Dermis blood vessel endothelial cell (primary cell): ENCODE results near the gene HBG2. TPM values are rescaled to one million over a fixed set of nuclear protein-coding genes. Genes with fewer than 3 reads are reported as not detected.
"Not testable (repeated sequence)": the region's sequence is repeated elsewhere in the genome, so short reads cannot be mapped to it uniquely, and the experiment has no call there.

ENCODE experiments used
- DNase-seq: peaks from one replicate; pipeline ENCODE4 v3.0.0; 2010
- total RNA-seq: library from RNA; depleted of rRNA; stranded (reverse); fragments of >200 nt; gene quantifications from 2 replicates; pipeline ENCODE4 v1.2.3, GENCODE V29; 2014

The HBG2 gene
- not detected in 2 replicates for total RNA-seq

DNA sequence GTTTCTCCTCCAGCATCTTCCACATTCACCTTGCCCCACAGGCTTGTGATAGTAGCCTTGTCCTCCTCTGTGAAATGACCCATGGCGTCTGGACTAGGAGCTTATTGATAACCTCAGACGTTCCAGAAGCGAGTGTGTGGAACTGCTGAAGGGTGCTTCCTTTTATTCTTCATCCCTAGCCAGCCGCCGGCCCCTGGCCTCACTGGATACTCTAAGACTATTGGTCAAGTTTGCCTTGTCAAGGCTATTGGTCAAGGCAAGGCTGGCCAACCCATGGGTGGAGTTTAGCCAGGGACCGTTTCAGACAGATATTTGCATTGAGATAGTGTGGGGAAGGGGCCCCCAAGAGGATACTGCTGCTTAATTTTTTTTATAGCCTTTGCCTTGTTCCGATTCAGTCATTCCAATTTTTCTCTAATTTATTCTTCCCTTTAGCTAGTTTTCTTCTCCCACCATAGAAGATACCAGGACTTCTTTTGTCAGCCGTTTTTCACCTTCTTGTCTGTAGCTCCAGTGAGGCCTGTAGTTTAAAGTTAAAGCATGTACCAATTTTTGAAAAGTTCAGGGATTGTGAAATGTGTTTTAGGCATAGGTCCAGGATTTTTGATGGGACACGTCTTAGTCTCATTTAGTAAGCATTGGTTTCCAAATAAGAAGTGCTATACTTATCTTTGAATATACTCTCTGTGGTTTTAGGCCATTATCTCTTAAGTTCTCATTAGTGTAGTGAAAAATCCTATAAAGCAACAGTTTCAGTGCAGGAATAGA lies at the start of gene HBG2:
HBG2 (minus strand) TSS at position 136 of the 768 bp plus-strand sequence; CDS start at position 83, 53 bp downstream.
- DNase-seq = not testable (repeated sequence)

- no peak for DNase-seq
Observed at GRCh38 chr11:5304046-5304445, 49.5 kb upstream of the HBG2 start.

- no peak for DNase-seq
Observed at GRCh38 chr11:5303626-5304025, 49.0 kb upstream of the HBG2 start.

DNA sequence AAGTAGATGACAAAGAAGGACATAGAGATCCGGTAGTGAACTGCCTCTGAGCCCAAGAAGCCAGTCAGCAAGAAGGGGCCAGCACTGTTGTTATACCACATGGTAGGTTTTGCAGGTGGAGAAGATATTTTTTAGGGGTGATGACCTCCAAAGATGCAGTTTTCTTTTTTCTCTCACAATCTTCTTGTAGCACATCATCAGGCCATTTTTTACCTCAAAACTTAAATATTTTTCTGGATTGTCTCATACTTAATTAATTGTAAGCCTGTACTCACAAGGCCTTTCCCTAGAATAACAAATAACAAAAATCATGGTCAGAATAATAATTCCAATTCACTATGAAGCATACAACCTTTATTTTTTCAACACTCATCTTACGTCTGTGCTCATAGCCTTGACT lies 47.3 kb upstream of the HBG2 start, which contains the start of gene OR51B4:
OR51B4 (minus strand) TSS at position 101 of the 400 bp plus-strand sequence; CDS start at position 101, 0 bp downstream.
- no peak for DNase-seq

- no peak for DNase-seq
Observed at GRCh38 chr11:5300251-5300650, 45.7 kb upstream of the HBG2 start.

- DNase-seq = no peak
Observed at GRCh38 chr11:5298451-5298850, 43.9 kb upstream of the HBG2 start.

DNA sequence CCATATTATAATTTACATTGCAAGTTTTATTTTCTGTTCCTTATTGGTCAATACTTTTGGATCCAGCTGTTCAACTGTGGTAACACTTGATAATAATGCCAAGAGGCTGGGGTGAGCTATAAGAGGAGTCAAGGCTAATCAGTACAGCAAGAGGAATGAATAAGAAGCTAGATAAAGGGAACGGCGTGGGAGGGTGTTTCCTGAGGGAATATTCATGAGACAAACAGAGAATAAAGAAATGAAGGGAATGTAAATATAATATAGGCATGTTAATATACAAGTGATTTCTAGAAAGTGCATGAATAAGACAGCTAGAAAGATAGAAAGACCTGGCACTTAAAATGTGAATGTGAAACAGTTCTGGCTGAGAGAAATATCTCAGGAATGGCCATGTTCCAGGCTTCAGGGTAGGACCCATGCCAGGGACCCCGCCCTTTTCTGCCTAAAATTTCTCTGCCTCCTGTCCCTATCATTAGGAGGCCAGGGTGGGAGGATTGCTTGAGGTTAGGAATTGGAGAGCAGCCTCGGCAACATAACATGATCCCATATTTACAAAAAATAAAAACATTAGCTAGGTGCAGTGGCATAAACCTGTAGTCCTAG lies 43.2 kb upstream of the HBG2 start:
- DNase-seq = no peak

GRCh38 chr11:5294342-5294995 lies 39.9 kb upstream of the HBG2 start:
- not testable (repeated sequence) for DNase-seq

DNA sequence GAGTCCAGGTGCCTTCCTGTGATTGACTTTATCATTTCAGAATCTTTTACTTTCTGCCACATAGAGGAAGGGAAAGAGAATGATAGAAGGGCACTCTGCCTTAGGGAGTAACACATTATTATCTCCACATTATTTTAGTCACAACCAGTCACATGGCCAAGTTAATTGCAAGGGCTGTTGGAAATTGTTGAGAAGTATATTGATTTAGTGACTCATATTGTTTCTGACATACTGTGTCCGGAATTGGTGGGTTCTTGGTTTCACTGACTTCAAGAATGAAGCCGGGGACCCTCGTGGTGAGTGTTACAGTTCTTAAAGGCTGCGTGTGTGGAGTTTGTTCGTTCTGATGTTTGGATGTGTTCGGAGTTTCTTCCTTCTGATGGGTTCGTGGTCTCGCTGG lies 38.4 kb upstream of the HBG2 start:
- no peak for DNase-seq

GRCh38 chr11:5291207-5291838 lies 36.7 kb upstream of the HBG2 start:
- peak; percentile 26 for DNase-seq

DNA sequence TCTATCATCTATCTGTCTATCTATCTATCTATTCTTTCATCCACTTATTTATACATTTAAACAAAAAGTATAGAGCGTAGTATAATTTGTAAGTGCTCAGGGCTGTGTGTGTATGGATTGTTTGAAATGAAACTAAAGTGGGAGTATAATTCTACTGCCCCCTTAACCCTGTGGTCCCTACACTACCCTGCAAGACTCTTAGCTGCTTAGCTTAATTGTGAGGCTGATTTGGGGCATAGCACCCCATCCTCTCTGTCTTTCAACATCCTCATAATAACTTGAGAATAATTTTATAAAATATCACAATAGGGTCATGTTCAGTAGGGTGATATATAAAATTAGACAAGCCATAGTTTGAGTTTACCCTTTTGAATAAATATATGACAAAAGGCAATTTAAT lies 35.5 kb upstream of the HBG2 start:
- DNase-seq = no peak

DNA sequence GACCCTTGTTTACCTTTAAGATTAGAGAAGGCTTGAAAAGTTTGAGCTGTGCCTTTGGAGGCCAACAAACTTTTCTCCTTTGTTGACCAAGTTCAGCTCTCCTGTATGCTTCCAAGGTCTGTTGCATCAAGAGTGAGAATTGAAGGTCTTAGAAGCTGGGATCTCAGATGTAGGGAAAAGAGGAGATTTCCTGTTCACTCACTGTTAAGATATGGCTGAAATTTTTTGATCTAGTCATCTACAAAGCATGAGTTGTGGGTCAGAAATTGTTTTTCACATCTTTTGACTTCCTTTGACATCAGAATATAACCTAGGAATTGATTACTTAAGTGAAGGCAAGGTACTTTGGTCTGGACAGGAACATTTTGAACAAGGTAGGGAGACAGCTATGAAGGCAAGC lies 35.1 kb upstream of the HBG2 start:
- no peak for DNase-seq

DNA sequence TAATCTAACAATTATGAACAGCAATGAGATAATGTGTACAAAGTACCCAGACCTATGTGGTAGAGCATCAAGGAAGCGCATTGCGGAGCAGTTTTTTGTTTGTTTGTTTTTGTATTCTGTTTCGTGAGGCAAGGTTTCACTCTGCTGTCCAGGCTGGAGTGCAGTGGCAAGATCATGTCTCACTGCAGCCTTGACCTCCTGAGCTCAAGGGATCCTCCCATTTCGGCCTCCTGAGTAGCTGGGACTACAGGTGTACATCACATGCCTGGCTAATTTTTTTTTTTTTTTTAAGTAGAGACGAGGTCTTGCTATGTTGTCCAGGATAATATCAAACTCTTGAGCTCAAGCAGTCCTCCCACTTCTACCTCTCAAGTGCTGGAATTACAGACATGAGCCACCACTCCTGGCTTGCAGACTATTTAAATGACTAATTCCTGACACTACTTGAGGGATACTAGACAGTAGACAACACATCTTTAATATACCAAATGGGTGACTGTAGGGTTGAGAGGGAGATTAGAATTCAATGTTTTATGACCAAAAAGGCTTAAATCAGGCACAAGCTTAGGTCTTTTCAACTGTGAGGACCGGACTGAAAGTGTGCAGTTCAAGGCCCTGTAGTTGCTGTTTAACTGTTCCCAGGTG lies 34.4 kb upstream of the HBG2 start:
- DNase-seq = no peak

GRCh38 chr11:5288108-5288905 lies 33.7 kb upstream of the HBG2 start:
- no peak for DNase-seq

- DNase-seq = no peak
Observed at GRCh38 chr11:5286901-5287300, 32.3 kb upstream of the HBG2 start.

- DNase-seq = no peak
Observed at GRCh38 chr11:5286351-5286750, 31.8 kb upstream of the HBG2 start.

- no peak for DNase-seq
Observed at GRCh38 chr11:5285703-5286340, 31.2 kb upstream of the HBG2 start.

GRCh38 chr11:5284637-5285036 lies 30.1 kb upstream of the HBG2 start:
- no peak for DNase-seq

- DNase-seq = no peak
Observed at GRCh38 chr11:5283882-5284281, 29.3 kb upstream of the HBG2 start.

DNA sequence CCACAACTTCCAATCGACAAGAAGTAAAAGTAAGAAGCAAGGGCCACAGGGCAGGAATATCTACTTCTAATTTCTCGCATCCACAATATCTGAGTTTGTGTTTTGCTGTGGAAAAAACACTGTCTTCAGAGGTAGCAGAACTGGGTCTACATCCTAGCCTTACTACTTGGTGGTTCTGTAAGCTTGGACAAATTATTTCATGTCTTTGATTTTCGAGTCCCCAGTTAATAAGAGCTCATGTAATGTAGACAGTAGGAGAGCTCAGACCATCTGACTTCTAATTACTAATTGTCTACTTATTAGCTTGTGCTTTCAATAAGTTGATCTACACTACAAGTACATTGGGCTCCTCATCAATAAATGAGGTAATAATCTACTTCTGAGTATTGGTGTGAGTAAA lies 28.5 kb upstream of the HBG2 start:
- no peak for DNase-seq

DNA sequence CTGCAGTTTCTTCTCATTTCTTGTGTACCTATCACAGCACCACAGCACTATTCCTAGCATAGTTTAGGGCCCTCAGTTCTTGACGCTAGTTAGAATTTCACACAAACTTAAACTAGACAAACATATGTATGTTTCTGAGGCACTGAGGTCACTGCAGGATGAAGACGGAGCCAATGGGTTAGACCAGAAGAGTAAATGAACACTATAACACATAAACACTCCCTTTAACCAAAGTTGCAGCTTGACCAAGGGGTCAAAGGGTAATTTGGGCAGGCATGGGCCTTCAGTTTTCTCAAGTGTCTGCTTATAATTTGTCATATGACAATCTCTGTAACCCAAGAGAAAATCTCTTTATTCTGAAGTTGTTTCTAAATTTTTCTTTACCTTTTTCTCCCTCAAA lies 28.0 kb upstream of the HBG2 start:
- no peak for DNase-seq
